Hepatocyte (in vitro differentiated cells): Measurements from ENCODE around the gene ME3.

ENCODE experiments used
- EZH2 ChIP-seq: fragments of 200-600 bp; sonication (generic); IDR thresholded peaks from 2 replicates; pipeline ENCODE4 v1.6.1; 2016; ENCODE audit warnings: antibody characterized with exemption, mild to moderate bottlenecking, borderline replicate concordance
- EZH2phosphoT487 ChIP-seq: fragments of 200-600 bp; sonication (generic); IDR thresholded peaks from one replicate; pipeline ENCODE4 v1.6.1; 2018; ENCODE audit warnings: antibody characterized with exemption, mild to moderate bottlenecking, low read depth, moderate library complexity; ENCODE audit not compliant: unreplicated experiment, severe bottlenecking
- TF ChIP-seq, protein P1 (sequence below): fragments of 200-600 bp; sonication (generic); IDR thresholded peaks from 2 replicates; pipeline ENCODE4 v1.5.1; 2016; ENCODE audit warnings: antibody characterized with exemption, mild to moderate bottlenecking; ENCODE audit not compliant: poor library complexity

DNA sequence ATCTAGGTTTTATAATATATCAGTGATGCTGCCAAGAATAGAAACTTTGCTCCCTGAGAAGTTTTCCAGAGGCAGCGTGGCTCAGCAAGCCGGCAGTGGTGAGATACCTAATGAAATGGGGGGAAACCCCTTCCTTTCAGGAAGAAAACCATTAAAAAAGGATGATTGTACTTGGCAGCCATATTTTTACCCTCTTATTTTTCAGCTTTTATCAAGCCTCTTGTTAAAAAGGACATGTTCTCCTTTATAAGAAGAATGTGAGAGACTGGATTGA, 9.0 kb upstream of the ME3 start:
- TF ChIP-seq EZH2 = no peak
- no peak for TF ChIP-seq EZH2phosphoT487
- TF ChIP-seq, protein P1, sequence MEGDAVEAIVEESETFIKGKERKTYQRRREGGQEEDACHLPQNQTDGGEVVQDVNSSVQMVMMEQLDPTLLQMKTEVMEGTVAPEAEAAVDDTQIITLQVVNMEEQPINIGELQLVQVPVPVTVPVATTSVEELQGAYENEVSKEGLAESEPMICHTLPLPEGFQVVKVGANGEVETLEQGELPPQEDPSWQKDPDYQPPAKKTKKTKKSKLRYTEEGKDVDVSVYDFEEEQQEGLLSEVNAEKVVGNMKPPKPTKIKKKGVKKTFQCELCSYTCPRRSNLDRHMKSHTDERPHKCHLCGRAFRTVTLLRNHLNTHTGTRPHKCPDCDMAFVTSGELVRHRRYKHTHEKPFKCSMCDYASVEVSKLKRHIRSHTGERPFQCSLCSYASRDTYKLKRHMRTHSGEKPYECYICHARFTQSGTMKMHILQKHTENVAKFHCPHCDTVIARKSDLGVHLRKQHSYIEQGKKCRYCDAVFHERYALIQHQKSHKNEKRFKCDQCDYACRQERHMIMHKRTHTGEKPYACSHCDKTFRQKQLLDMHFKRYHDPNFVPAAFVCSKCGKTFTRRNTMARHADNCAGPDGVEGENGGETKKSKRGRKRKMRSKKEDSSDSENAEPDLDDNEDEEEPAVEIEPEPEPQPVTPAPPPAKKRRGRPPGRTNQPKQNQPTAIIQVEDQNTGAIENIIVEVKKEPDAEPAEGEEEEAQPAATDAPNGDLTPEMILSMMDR = no peak
